HG02943 (cell line): ENCODE measurements around the gene KRT10.
"Not testable (repeated sequence)": the region's sequence is repeated elsewhere in the genome, so short reads cannot be mapped to it uniquely, and the experiment has no call there.

Experiments used
- ATAC-seq: cut with Tn5 transposase; IDR thresholded peaks from one replicate; pipeline ENCODE4 v1.9.1; 2021; ENCODE audit warnings: mild to moderate bottlenecking, low read depth, moderate library complexity; ENCODE audit not compliant: unreplicated experiment

Gene KRT10

DNA sequence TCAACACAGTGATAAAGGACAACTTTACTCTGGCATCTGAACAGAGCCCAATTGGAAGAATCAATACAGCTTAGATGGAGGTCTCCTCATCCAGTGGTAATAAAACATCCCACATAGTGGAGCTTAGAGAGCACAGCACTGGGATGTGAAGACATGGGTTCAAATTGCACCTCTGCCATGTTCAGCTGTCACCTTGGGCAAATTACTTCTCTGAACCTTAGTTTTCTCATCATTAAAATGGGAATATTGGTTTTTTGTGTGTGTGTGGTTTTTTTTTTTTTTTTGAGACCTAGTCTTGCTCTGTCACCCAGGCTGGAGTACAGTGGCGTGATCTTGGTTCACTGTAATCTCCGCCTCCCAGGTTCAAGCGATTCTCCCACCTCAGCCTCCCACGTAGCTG, 13.6 kb upstream of the KRT10 start:
- no peak for ATAC-seq

DNA sequence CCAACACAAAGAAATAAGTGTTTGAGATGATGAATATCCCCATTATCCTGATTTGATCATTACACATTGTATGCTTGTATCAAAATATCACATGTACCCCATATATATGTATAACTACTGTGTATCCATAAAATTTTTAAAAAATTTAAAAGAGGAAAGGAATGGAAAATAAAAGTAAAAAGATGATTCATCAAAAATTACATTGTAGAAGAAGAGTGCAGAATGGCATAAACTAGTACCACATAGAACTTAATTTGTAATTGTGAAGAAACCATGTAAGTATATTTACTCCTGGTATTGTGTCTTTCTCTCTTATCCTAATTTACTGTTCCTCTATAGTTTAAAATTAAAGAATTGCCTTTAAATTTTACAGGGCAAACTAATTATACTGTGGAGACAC, 11.5 kb upstream of the KRT10 start:
- no peak for ATAC-seq

DNA sequence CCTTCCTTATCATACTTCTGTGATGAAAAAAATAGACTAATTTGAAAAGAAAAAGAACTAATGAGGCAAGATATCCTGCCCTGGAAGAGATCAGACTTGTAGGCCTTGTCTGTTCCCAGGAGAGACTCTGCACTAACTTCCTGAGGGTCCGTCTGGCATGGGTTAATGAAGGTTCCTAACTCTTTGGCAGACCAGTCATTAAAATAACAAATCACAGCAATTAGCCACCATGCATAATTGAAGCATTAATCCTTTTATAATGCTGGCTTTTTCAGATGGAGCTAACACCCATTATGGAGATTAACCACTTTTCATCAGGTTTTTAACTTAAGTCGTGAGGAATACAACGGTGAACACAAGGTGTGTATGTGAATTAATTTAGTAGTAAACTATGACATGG, 10.4 kb upstream of the KRT10 start:
- ATAC-seq: no peak

DNA sequence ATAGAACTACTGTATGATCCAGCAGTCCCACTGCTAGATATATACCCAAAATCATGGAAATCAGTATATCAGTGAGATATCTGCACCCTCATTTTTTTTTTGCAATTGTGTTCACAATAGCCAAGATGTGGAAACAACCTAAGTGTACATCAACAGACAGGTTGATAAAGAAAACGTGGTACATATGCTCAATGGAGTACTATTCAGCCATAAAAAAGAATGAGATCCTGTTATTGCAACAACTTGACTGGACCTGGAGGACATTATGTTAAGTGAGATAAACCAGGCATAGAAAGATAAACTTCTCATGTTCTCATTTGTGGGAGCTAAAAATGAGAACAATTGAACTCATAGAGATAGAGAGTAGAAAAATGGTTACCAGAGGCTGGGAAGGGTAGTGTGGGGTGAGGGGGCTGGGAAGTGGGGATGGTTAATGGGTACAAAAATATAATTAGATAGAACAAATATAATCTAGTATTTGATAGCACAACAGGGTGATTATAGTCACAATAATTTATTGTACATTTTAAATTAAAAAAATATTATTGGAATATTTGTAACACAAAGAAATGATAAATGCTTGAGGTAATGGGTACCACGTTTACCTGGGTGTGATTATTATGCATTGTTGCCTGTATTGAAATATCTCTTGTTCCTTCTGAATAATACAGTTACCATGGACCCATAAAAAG, 7.8 kb upstream of the KRT10 start:
- ATAC-seq: no peak

DNA sequence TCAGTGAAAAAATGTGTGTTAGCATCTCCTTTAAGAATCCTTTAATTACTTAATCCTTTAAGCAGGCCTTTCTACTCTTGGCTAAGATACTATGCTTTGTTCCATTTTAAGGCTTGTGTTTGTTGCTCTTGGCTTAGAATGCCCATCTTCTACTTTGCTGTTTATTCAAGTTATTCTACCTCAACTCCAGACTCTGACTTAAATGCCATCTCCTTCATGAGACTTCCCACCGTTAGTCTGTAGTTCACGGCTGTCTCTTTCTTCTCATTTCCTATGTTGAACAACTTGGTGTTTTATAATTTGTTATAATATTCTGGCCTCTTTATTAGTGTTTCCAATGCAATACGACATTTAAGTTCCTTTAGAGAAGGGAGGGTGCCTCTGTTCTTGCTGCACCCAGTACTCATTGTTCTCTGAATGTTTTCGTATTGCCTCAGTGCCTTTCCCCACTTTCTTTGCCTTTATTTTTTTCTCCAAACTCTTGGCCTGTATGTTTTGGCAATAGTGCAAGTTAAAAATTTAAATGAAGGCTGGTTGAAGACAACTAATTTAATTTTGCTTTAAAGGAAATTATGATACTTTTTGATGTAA, 6.1 kb upstream of the KRT10 start:
- no peak for ATAC-seq

DNA sequence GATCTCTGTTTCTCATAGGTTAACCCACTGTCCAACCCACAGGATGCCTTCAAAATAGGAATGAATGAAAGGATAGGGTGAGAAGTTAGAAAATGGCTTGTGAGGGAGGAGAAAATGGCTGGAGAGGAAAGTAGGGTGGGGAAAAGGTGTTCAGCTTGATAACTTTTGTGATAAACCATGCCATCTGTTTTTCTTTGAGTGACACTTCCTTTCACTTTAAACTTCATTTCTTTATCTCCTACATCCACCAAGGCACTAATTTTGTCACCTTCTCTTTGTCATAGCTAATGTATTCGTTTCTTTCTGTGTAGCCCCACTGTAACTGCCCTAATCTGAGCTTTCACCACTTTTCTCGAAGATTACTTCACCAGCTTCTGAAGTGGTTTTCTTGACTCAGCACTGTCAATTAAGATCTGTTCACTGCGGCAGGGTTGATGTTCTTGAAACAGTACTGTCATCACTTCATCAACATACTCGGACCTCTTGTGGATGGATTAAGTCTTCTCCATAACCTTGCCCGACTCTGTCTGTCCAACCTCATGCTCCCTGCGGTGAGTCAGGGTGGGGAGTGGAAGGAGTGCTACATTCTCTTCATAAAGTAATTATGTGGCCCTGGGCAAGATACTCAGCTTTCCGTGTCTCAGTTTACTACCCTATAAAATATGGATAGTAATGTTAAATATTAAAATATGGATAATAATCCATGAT, 5.5 kb upstream of the KRT10 start:
- no peak for ATAC-seq

DNA sequence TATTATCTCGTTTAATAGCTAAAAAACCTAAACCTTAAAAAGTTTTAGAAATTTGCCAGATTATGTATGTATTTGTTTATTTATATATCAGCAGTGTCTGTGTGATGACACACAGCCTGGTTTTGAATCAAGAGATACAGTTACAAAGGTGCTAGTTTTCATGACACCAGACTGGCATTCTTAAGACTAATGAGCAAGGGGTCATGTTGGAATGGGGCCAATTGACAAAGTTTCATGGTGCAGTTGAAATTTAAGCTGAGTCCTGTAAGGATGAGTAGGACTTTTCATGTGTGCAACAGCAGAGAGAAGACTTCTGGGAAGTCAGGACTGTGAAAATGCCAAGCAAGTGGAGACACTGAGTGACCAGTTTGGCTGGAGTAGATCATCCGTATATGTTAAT, 3.2 kb upstream of the KRT10 start:
- no peak for ATAC-seq

DNA sequence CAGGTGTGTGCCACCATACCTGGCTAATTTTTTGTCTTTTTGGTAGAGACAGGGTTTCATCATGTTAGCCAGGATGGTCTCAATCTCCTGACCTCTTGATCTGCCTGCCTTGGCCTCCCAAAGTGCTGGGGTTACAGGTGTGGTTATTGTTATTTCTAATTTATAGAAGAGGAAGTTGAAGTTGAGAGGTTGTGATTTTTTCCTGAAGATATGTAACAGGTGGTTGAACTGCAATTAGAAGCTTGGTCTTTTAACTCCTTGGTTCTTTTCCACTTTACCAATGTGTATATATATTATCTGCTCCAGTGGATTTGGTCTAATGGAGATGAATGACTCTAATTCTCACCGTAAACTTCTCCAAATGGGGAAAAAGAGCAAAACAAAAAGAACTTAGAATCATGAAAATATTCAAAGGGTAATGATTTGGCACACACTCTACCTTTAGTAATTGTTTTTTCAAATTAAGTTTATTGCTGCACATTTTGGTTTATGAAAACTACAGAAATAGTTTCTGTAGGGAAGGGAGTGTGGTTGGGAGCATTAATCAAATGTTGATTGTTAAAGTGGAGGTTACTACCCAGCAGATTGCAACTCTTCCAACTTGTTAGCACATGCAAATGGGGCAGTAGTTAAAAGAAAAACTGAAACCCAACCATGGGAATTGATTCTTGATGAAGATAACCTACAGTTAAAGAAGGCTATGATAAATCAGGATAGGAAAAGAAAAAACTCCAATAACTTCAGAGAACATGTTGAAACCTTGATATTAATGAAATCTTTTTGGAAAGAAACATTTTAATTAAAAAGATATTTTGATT, 1.8 kb upstream of the KRT10 start:
- no peak for ATAC-seq

- no peak for ATAC-seq
Measured at GRCh38 chr17:40821536-40821935, 878 bp downstream of the KRT10 start.

GRCh38 chr17:40820228-40820838, 2.1 kb downstream of the KRT10 start:
- no peak for ATAC-seq

- ATAC-seq: no peak
Measured at GRCh38 chr17:40819528-40820125, 2.8 kb downstream of the KRT10 start.

- peak; percentile 68 for ATAC-seq
Measured at GRCh38 chr17:40818733-40819527, 3.5 kb downstream of the KRT10 start.

- no peak for ATAC-seq
Measured at GRCh38 chr17:40818343-40818732, 4.1 kb downstream of the KRT10 start.

DNA sequence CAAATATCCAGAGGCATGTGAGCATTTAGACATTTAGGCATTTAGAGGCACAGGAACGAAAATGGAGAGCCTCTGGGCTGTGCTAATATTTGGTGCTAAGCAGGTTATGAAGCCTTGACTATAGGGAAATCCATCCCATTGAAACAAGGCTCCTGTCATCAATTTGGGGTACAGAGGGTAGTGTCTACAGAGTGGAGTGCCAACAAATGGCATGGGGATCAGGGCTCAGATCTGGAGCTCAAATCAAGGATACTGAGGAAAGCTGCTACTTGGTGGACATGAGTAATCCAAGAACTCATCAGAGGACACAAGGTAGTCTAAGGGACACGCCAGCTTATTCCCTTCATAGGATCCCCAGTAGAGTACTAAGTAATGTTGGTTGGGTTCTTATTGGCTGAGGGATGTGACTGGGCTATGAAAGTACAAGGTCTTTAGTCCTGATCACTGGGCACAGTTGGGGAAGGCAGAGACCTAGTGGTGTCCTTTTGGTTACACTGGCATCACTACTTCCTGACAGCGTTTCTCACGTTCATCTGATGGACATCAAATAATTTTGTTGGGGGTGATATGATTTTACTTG, 5.2 kb downstream of the KRT10 start:
- ATAC-seq: no peak

GRCh38 chr17:40816569-40816968, 5.8 kb downstream of the KRT10 start:
- ATAC-seq: no peak

DNA sequence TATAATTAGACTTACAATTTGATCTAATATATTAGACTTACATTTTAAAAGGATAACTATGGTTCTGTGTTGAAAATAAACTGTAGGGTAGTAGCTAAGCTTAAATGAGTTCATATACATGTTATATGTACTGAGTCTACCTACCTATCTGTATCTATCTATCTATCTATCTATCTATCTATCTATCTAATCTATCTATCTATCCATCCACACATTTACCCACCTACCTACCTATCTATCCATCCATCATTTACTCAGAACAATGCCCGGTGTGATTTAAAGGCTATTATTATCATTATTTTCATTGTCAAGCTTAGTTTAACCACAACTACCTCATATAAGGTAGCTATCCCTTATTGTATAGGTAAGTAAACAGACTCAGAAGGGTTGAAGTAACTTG, 7.0 kb downstream of the KRT10 start:
- no peak for ATAC-seq

GRCh38 chr17:40814657-40815056, 7.8 kb downstream of the KRT10 start:
- ATAC-seq: not testable (repeated sequence)

- no peak for ATAC-seq
Measured at GRCh38 chr17:40813804-40814203, 8.6 kb downstream of the KRT10 start.

DNA sequence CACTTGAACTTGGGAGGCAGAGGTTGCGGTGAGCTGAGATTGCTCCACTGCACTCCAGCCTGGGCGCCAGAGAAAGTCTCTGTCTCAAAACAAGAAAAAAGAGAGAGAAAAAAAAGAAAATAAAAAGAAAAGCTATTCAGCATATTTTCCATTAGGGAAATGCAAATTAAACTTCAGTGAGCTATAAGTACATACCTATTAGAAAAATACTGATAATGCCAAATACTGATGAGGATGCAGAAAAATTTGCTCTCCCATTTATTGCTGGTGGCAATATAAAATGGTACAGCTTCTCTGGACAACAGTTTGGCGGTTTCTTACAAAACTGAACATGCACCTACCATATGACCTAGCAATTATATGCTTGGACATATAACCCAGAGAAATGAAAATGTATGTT, 9.8 kb downstream of the KRT10 start:
- no peak for ATAC-seq
